ENCODE measurements around the gene GNG14.

Gene GNG14

DNA sequence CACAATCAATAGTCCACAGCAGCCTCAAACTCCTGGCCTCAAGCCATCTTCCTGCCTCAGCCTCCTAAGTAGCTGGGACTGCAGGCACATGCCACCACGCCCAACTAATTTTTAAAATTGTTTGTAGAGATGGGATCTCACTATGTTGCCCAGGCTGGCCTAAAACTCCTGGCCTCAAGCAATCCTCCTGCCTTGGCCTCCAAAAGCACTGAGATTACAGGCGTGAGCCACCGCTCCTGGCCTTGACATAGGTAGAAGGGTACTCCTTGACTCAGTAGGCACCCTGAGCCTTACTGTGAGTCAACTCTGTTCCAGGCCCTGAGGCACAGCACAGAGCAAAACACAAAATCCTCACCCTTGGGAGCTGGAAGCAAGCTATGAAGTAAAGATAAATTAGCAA, 28.1 kb downstream of the GNG14 start:
- no peak overlapping the region for H3K4me3 ChIP-seq (ENCODE audit: low read depth in 1 of 2, low read length in 2 of 2)
- peaks cover 90% of the 10 kb centered on the region for H3K36me3 ChIP-seq (ENCODE audit: insufficient read depth, low read length)
- DNase-seq: no peak
- ATAC-seq (ENCODE audit: insufficient read depth, low read depth): no peak
- H3K9me3 ChIP-seq (ENCODE audit: insufficient read depth, low read length, severe bottlenecking): no peaks in the 10 kb centered on the region
- H2AFZ ChIP-seq (ENCODE audit: low read depth, low read length): no peak overlapping the region
- H3K4me2 ChIP-seq (ENCODE audit: insufficient read depth, low read length): no peak overlapping the region
- no peaks in the 10 kb centered on the region for H3K27me3 ChIP-seq (ENCODE audit: insufficient read depth, low read length, poor library complexity)
- H3K27ac ChIP-seq (ENCODE audit: low read length): no peak overlapping the region
- H4K20me1 ChIP-seq (ENCODE audit: insufficient read depth, low read length): peaks cover 61% of the 10 kb centered on the region
- TF ChIP-seq, protein P1, sequence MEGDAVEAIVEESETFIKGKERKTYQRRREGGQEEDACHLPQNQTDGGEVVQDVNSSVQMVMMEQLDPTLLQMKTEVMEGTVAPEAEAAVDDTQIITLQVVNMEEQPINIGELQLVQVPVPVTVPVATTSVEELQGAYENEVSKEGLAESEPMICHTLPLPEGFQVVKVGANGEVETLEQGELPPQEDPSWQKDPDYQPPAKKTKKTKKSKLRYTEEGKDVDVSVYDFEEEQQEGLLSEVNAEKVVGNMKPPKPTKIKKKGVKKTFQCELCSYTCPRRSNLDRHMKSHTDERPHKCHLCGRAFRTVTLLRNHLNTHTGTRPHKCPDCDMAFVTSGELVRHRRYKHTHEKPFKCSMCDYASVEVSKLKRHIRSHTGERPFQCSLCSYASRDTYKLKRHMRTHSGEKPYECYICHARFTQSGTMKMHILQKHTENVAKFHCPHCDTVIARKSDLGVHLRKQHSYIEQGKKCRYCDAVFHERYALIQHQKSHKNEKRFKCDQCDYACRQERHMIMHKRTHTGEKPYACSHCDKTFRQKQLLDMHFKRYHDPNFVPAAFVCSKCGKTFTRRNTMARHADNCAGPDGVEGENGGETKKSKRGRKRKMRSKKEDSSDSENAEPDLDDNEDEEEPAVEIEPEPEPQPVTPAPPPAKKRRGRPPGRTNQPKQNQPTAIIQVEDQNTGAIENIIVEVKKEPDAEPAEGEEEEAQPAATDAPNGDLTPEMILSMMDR (IDR thresholded peaks at IDR 0.05; ENCODE audit: borderline replicate concordance, extremely low read depth, low read length, poor library complexity, severe bottlenecking): no peak
- no peak for TF ChIP-seq EZH2 (IDR thresholded peaks at IDR 0.05; ENCODE audit: borderline replicate concordance, low read depth, low read length, severe bottlenecking)
- H3K4me1 ChIP-seq (ENCODE audit: insufficient read depth, low read length): peaks cover 8% of the 10 kb centered on the region
- H3K9ac ChIP-seq (ENCODE audit: low read depth, low read length): no peak overlapping the region
- peaks cover 69% of the 10 kb centered on the region for H3K79me2 ChIP-seq (ENCODE audit: insufficient read depth, low read length)

- Histone ChIP-seq H3K79me2 (ENCODE audit: insufficient read depth, low read length) (peaks cover 91% of the 10 kb centered on the region), H3K27me3 (ENCODE audit: insufficient read depth, low read length, poor library complexity) (no peaks in the 10 kb centered on the region), H2AFZ (ENCODE audit: low read depth, low read length) (no peak overlapping the region), H3K4me2 (ENCODE audit: insufficient read depth, low read length) (peak overlapping the region; percentile 97; the same call in 1 of the 2 replicates), H3K4me3 (ENCODE audit: low read depth in 1 of 2, low read length in 2 of 2) (peak overlapping the region in 1 of 2 experiments; percentile 71; a peak in 1 of 4 replicates), H4K20me1 (ENCODE audit: insufficient read depth, low read length) (peaks cover 49% of the 10 kb centered on the region), H3K9me3 (ENCODE audit: insufficient read depth, low read length, severe bottlenecking) (no peaks in the 10 kb centered on the region), H3K4me1 (ENCODE audit: insufficient read depth, low read length) (peaks cover 32% of the 10 kb centered on the region), H3K36me3 (ENCODE audit: insufficient read depth, low read length) (peaks cover 60% of the 10 kb centered on the region), H3K27ac (ENCODE audit: low read length) (no peak overlapping the region), H3K9ac (ENCODE audit: low read depth, low read length) (peak overlapping the region; percentile 73)
- no peak for DNase-seq
- no peak for TF ChIP-seq EZH2 (IDR thresholded peaks at IDR 0.05; ENCODE audit: borderline replicate concordance, low read depth, low read length, severe bottlenecking)
- TF ChIP-seq, protein P1 (IDR thresholded peaks at IDR 0.05; ENCODE audit: borderline replicate concordance, extremely low read depth, low read length, poor library complexity, severe bottlenecking): no peak
- no peak for ATAC-seq (ENCODE audit: insufficient read depth, low read depth)
Measured at GRCh38 chr19:12720296-12720695, 32.5 kb downstream of the GNG14 start.

- Histone ChIP-seq H3K36me3 (ENCODE audit: insufficient read depth, low read length) (peaks cover 53% of the 10 kb centered on the region), H3K9me3 (ENCODE audit: insufficient read depth, low read length, severe bottlenecking) (no peaks in the 10 kb centered on the region), H2AFZ (ENCODE audit: low read depth, low read length) (no peak overlapping the region), H3K79me2 (ENCODE audit: insufficient read depth, low read length) (peaks cover 84% of the 10 kb centered on the region), H3K27me3 (ENCODE audit: insufficient read depth, low read length, poor library complexity) (no peaks in the 10 kb centered on the region), H3K27ac (ENCODE audit: low read length) (peak overlapping the region; percentile 92), H3K4me2 (ENCODE audit: insufficient read depth, low read length) (peak overlapping the region; percentile 97), H4K20me1 (ENCODE audit: insufficient read depth, low read length) (peaks cover 42% of the 10 kb centered on the region), H3K9ac (ENCODE audit: low read depth, low read length) (peak overlapping the region; percentile 73), H3K4me1 (ENCODE audit: insufficient read depth, low read length) (peaks cover 32% of the 10 kb centered on the region), H3K4me3 (ENCODE audit: low read depth in 1 of 2, low read length in 2 of 2) (peak overlapping the region; percentile 50 to 71; a peak in 3 of 4 replicates)
- no peak for DNase-seq
- ATAC-seq (ENCODE audit: insufficient read depth, low read depth): no peak
- TF ChIP-seq, protein P1 (IDR thresholded peaks at IDR 0.05; ENCODE audit: borderline replicate concordance, extremely low read depth, low read length, poor library complexity, severe bottlenecking): no peak
- no peak for TF ChIP-seq EZH2 (IDR thresholded peaks at IDR 0.05; ENCODE audit: borderline replicate concordance, low read depth, low read length, severe bottlenecking)
Measured at GRCh38 chr19:12720851-12721655, 33.3 kb downstream of the GNG14 start.
